SK-N-SH treated with all-trans-retinoic acid at 6 μM for 48 hours (cell line): ENCODE data around the gene LCAT.

ENCODE experiments used
- ISL1 ChIP-seq: fragments of 250-450 bp; sonication (Bioruptor Pico); IDR thresholded peaks from 2 replicates; pipeline ENCODE4 v2.1.2; 2022; ENCODE audit warnings: mild to moderate bottlenecking, moderate library complexity
- SNAI2 ChIP-seq: fragments of 250-450 bp; sonication (Bioruptor Pico); IDR thresholded peaks from 2 replicates; pipeline ENCODE4 v1.5.0; 2020; ENCODE audit warnings: mild to moderate bottlenecking, moderate library complexity
- ZFP3 ChIP-seq: fragments of 250-450 bp; sonication (Bioruptor Pico); IDR thresholded peaks from 2 replicates; pipeline ENCODE4 v1.5.0; 2020; ENCODE audit warnings: mild to moderate bottlenecking, moderate library complexity
- ZFP30 ChIP-seq: fragments of 450-650 bp; formaldehyde crosslinking; IDR thresholded peaks from 2 replicates; pipeline ENCODE4 v1.5.0; 2022; ENCODE audit warnings: mild to moderate bottlenecking, moderate library complexity
- ZNF70 ChIP-seq: fragments of 450-650 bp; formaldehyde crosslinking; IDR thresholded peaks from 2 replicates; pipeline ENCODE4 v1.5.0; 2020; ENCODE audit warnings: mild to moderate bottlenecking, moderate library complexity
- TF ChIP-seq, protein P1 (sequence below): fragments of 250-450 bp; sonication (Bioruptor Pico); IDR thresholded peaks from 2 replicates; pipeline ENCODE4 v1.8.0; 2021; ENCODE audit warnings: low read depth, mild to moderate bottlenecking, moderate library complexity, borderline replicate concordance
- TF ChIP-seq, protein P2 (sequence below): fragments of 250-450 bp; sonication (Bioruptor Pico); IDR thresholded peaks from 2 replicates; pipeline ENCODE4 v1.8.0; 2020; ENCODE audit warnings: mild to moderate bottlenecking, moderate library complexity, borderline replicate concordance

DNA sequence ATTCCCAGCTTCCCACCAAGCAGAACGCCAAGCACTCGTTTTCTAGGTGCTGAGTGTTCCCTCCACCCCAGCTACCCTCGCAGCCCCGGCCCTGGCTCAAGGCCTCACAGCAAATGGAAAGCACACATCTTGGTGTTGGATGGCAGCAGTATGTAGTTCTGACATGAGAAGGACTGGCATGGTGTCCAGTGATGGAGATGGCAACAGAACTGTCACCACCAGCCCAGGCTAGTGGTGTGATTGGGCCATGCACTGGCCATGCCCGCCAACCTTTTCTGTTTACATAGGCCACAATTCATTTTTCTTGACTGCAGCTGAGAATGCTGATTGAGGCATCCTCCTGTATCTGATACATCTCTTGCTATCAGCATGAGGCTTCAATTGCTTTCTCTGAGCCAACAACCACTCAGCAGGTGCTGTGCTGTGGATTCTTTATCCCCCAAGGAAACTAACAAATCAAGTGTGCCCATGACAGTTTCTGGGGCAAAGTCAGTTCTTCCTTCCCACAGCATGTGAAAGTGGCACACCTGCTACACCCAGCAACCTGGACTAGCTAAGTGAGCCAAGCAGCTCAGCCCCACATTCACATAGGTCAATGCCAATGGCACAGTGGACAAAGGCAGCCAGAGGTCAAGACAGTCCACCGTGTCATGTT, 20.7 kb upstream of the LCAT start:
- TF ChIP-seq ZFP3 (CRISPR knock-in tag) (no peak), SNAI2 (CRISPR knock-in tag) (no peak), ISL1 (CRISPR knock-in tag) (no peak), ZFP30 (no peak), ZNF70 (CRISPR knock-in tag) (no peak)
- TF ChIP-seq, protein P1, sequence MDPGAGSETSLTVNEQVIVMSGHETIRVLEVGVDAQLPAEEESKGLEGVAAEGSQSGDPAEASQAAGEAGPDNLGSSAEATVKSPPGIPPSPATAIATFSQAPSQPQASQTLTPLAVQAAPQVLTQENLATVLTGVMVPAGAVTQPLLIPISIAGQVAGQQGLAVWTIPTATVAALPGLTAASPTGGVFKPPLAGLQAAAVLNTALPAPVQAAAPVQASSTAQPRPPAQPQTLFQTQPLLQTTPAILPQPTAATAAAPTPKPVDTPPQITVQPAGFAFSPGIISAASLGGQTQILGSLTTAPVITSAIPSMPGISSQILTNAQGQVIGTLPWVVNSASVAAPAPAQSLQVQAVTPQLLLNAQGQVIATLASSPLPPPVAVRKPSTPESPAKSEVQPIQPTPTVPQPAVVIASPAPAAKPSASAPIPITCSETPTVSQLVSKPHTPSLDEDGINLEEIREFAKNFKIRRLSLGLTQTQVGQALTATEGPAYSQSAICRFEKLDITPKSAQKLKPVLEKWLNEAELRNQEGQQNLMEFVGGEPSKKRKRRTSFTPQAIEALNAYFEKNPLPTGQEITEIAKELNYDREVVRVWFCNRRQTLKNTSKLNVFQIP (CRISPR knock-in tag): no peak
- TF ChIP-seq, protein P2, sequence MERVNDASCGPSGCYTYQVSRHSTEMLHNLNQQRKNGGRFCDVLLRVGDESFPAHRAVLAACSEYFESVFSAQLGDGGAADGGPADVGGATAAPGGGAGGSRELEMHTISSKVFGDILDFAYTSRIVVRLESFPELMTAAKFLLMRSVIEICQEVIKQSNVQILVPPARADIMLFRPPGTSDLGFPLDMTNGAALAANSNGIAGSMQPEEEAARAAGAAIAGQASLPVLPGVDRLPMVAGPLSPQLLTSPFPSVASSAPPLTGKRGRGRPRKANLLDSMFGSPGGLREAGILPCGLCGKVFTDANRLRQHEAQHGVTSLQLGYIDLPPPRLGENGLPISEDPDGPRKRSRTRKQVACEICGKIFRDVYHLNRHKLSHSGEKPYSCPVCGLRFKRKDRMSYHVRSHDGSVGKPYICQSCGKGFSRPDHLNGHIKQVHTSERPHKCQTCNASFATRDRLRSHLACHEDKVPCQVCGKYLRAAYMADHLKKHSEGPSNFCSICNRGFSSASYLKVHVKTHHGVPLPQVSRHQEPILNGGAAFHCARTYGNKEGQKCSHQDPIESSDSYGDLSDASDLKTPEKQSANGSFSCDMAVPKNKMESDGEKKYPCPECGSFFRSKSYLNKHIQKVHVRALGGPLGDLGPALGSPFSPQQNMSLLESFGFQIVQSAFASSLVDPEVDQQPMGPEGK (CRISPR knock-in tag): no peak
